ENCODE results near the gene PDE6C.

PDE6C gene

DNA sequence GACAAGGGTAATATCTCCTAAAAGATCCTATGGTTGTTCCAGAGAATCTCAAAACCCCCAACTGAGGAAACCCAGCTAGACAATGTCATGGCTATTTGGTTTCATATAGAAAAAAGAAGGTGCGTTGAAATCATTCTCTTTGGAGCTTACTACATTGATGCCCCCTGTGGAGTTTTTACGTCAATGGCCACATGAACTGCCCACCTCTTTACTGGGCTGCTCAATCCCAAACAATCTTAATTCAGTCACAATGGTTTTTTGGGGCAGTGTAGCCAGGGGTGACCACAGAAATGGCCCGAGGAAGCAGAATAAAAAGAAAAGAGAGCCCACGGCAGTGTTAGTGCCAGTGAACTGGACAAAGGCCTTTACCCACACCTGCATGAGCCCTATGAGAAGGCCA lies 19.1 kb upstream of the PDE6C start:
- no peak for ATAC-seq
- TF ChIP-seq ARNTL (CRISPR knock-in tag; IDR thresholded peaks at IDR 0.05; ENCODE audit: borderline replicate concordance, low read depth) = no peak
- TF ChIP-seq ZNF565 (CRISPR knock-in tag; conservative IDR thresholded peaks at IDR 0.05; ENCODE audit: low read depth) = no peak
- no peak for TF ChIP-seq TOX (CRISPR knock-in tag; IDR thresholded peaks at IDR 0.05; ENCODE audit: borderline replicate concordance)
- TF ChIP-seq, protein P1, sequence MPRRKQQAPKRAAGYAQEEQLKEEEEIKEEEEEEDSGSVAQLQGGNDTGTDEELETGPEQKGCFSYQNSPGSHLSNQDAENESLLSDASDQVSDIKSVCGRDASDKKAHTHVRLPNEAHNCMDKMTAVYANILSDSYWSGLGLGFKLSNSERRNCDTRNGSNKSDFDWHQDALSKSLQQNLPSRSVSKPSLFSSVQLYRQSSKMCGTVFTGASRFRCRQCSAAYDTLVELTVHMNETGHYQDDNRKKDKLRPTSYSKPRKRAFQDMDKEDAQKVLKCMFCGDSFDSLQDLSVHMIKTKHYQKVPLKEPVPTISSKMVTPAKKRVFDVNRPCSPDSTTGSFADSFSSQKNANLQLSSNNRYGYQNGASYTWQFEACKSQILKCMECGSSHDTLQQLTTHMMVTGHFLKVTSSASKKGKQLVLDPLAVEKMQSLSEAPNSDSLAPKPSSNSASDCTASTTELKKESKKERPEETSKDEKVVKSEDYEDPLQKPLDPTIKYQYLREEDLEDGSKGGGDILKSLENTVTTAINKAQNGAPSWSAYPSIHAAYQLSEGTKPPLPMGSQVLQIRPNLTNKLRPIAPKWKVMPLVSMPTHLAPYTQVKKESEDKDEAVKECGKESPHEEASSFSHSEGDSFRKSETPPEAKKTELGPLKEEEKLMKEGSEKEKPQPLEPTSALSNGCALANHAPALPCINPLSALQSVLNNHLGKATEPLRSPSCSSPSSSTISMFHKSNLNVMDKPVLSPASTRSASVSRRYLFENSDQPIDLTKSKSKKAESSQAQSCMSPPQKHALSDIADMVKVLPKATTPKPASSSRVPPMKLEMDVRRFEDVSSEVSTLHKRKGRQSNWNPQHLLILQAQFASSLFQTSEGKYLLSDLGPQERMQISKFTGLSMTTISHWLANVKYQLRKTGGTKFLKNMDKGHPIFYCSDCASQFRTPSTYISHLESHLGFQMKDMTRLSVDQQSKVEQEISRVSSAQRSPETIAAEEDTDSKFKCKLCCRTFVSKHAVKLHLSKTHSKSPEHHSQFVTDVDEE (CRISPR knock-in tag; IDR thresholded peaks at IDR 0.05) = no peak
- TF ChIP-seq, protein P2, sequence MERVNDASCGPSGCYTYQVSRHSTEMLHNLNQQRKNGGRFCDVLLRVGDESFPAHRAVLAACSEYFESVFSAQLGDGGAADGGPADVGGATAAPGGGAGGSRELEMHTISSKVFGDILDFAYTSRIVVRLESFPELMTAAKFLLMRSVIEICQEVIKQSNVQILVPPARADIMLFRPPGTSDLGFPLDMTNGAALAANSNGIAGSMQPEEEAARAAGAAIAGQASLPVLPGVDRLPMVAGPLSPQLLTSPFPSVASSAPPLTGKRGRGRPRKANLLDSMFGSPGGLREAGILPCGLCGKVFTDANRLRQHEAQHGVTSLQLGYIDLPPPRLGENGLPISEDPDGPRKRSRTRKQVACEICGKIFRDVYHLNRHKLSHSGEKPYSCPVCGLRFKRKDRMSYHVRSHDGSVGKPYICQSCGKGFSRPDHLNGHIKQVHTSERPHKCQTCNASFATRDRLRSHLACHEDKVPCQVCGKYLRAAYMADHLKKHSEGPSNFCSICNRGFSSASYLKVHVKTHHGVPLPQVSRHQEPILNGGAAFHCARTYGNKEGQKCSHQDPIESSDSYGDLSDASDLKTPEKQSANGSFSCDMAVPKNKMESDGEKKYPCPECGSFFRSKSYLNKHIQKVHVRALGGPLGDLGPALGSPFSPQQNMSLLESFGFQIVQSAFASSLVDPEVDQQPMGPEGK (CRISPR knock-in tag; IDR thresholded peaks at IDR 0.05; ENCODE audit: borderline replicate concordance) = no peak
- no peak for TF ChIP-seq ZNF70 (CRISPR knock-in tag; IDR thresholded peaks at IDR 0.05)
- TF ChIP-seq RARB (CRISPR knock-in tag; IDR thresholded peaks at IDR 0.05) = no peak
- TF ChIP-seq, protein P3, sequence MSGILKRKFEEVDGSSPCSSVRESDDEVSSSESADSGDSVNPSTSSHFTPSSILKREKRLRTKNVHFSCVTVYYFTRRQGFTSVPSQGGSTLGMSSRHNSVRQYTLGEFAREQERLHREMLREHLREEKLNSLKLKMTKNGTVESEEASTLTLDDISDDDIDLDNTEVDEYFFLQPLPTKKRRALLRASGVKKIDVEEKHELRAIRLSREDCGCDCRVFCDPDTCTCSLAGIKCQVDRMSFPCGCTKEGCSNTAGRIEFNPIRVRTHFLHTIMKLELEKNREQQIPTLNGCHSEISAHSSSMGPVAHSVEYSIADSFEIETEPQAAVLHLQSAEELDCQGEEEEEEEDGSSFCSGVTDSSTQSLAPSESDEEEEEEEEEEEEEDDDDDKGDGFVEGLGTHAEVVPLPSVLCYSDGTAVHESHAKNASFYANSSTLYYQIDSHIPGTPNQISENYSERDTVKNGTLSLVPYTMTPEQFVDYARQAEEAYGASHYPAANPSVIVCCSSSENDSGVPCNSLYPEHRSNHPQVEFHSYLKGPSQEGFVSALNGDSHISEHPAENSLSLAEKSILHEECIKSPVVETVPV (CRISPR knock-in tag; IDR thresholded peaks at IDR 0.05) = no peak

DNA sequence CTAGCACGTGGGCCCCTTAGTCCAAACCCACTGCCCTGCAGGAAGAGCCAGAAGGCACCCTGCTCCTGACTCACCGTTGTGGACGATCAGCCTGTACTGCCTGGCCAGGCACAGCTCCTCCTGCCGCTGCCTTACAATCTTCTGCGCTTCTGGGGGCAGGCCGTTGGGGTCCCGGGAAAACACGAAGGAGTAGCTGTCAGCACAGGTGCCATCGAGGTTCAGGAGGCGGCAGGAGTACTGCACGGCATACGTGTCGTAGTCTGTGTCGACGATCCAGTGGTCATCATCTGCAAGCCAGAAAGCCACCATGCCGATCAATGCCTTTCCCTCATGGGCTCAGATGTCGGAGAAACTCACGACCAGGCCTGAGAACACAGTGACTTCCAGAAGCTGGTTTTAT lies 18.6 kb upstream of the PDE6C start:
- no peak for ATAC-seq
- no peak for TF ChIP-seq ZNF565 (CRISPR knock-in tag; conservative IDR thresholded peaks at IDR 0.05; ENCODE audit: low read depth)
- no peak for TF ChIP-seq ISL1 (CRISPR knock-in tag; IDR thresholded peaks at IDR 0.05)

DNA sequence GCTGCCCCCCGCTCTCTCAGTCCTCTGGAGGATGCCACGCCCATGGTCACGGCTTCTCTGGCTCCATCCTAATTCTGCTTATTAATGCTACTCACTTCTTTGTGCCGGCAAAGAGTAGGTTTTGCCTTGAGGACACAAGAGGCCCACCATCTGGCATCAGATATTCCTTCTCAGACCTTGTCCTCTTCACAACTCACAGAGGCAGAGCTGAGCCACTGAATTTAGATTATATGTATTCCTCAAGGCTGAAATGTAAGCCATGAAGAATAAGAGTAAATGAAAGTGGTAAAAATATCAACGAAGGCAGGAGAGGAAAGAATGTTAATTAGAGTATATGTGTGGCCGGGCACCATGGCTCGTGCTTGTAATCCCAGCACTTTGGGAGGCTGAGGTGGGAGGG lies 17.8 kb upstream of the PDE6C start:
- TF ChIP-seq GLIS3 (CRISPR knock-in tag; IDR thresholded peaks at IDR 0.05) (no peak), ZC3H10 (CRISPR knock-in tag; IDR thresholded peaks at IDR 0.05) (no peak), ISL1 (CRISPR knock-in tag; IDR thresholded peaks at IDR 0.05) (no peak), PPARA (CRISPR knock-in tag; IDR thresholded peaks at IDR 0.05; ENCODE audit: borderline replicate concordance) (no peak), ESRRG (CRISPR knock-in tag; IDR thresholded peaks at IDR 0.05) (no peak), BACH2 (CRISPR knock-in tag; IDR thresholded peaks at IDR 0.05; ENCODE audit: borderline replicate concordance) (no peak), OSR1 (CRISPR knock-in tag; IDR thresholded peaks at IDR 0.05) (no peak), ZNF565 (CRISPR knock-in tag; conservative IDR thresholded peaks at IDR 0.05; ENCODE audit: low read depth) (no peak)
- TF ChIP-seq, protein P1 (CRISPR knock-in tag; IDR thresholded peaks at IDR 0.05) = no peak
- TF ChIP-seq, protein P3 (CRISPR knock-in tag; IDR thresholded peaks at IDR 0.05) = no peak
- TF ChIP-seq, protein P4, sequence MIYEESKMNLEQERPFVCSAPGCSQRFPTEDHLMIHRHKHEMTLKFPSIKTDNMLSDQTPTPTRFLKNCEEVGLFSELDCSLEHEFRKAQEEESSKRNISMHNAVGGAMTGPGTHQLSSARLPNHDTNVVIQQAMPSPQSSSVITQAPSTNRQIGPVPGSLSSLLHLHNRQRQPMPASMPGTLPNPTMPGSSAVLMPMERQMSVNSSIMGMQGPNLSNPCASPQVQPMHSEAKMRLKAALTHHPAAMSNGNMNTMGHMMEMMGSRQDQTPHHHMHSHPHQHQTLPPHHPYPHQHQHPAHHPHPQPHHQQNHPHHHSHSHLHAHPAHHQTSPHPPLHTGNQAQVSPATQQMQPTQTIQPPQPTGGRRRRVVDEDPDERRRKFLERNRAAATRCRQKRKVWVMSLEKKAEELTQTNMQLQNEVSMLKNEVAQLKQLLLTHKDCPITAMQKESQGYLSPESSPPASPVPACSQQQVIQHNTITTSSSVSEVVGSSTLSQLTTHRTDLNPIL (CRISPR knock-in tag; IDR thresholded peaks at IDR 0.05; ENCODE audit: low read depth) = no peak
- TF ChIP-seq, protein P2 (CRISPR knock-in tag; IDR thresholded peaks at IDR 0.05; ENCODE audit: borderline replicate concordance) = no peak
- TF ChIP-seq, protein P5, sequence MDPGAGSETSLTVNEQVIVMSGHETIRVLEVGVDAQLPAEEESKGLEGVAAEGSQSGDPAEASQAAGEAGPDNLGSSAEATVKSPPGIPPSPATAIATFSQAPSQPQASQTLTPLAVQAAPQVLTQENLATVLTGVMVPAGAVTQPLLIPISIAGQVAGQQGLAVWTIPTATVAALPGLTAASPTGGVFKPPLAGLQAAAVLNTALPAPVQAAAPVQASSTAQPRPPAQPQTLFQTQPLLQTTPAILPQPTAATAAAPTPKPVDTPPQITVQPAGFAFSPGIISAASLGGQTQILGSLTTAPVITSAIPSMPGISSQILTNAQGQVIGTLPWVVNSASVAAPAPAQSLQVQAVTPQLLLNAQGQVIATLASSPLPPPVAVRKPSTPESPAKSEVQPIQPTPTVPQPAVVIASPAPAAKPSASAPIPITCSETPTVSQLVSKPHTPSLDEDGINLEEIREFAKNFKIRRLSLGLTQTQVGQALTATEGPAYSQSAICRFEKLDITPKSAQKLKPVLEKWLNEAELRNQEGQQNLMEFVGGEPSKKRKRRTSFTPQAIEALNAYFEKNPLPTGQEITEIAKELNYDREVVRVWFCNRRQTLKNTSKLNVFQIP (CRISPR knock-in tag; IDR thresholded peaks at IDR 0.05; ENCODE audit: borderline replicate concordance, low read depth) = no peak
- no peak for ATAC-seq
